ENCODE results near the gene LRCH4.

GRCh38 chr7:100575206-100575631, 10.7 kb downstream of the LRCH4 start:
- TF ChIP-seq EZH2 (IDR thresholded peaks at IDR 0.05; ENCODE audit: borderline replicate concordance, low read depth, low read length, poor library complexity, severe bottlenecking): no peak
- TF ChIP-seq, protein P1, sequence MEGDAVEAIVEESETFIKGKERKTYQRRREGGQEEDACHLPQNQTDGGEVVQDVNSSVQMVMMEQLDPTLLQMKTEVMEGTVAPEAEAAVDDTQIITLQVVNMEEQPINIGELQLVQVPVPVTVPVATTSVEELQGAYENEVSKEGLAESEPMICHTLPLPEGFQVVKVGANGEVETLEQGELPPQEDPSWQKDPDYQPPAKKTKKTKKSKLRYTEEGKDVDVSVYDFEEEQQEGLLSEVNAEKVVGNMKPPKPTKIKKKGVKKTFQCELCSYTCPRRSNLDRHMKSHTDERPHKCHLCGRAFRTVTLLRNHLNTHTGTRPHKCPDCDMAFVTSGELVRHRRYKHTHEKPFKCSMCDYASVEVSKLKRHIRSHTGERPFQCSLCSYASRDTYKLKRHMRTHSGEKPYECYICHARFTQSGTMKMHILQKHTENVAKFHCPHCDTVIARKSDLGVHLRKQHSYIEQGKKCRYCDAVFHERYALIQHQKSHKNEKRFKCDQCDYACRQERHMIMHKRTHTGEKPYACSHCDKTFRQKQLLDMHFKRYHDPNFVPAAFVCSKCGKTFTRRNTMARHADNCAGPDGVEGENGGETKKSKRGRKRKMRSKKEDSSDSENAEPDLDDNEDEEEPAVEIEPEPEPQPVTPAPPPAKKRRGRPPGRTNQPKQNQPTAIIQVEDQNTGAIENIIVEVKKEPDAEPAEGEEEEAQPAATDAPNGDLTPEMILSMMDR (conservative IDR thresholded peaks at IDR 0.05; ENCODE audit: low read depth, low read length): no peak

All from A673 (cell line).